ENCODE results near the gene COX19. TPM values are rescaled to one million over a fixed set of nuclear protein-coding genes. Genes with fewer than 3 reads are reported as not detected.

COX19 gene
- total and polyA plus RNA-seq, 2 donors from 2014 or later = 4.8 to 14.7 TPM

GRCh38 chr7:972676-973309, 2.6 kb downstream of the COX19 start:
- Histone ChIP-seq H3K36me3 (ENCODE audit: control insufficient read depth in 2 of 3, insufficient read depth in 3 of 3, low read length in 3 of 3) (peaks cover 3 to 26% (median 9%) of the 10 kb centered on the region in 3 donors), H3K27ac (ENCODE audit: low read depth in 2 of 2, low read length in 2 of 2) (no peak overlapping the region), H3K27me3 (ENCODE audit: control insufficient read depth, insufficient read depth, low read length) (no peaks in the 10 kb centered on the region)

GRCh38 chr7:972110-972509, 3.2 kb downstream of the COX19 start:
- Histone ChIP-seq H3K9me3 (ENCODE audit: control insufficient read depth in 2 of 3, insufficient read depth in 1 of 3, low read length in 3 of 3) (no peaks in the 10 kb centered on the region), H3K9ac (ENCODE audit: low read length in 3 of 3) (no peak overlapping the region), H3K4me1 (ENCODE audit: control insufficient read depth in 2 of 3, insufficient read depth in 2 of 3, low read depth in 1 of 3, low read length in 3 of 3) (peaks cover 0 to 21% (median 11%) of the 10 kb centered on the region in 3 donors), H3K36me3 (ENCODE audit: control insufficient read depth in 2 of 3, insufficient read depth in 3 of 3, low read length in 3 of 3) (peaks cover 3 to 30% (median 10%) of the 10 kb centered on the region in 3 donors), H3K4me3 (ENCODE audit: low read length in 3 of 3) (no peak overlapping the region), H3K27me3 (ENCODE audit: control insufficient read depth, insufficient read depth, low read length) (no peaks in the 10 kb centered on the region), H3K27ac (ENCODE audit: low read depth in 2 of 2, low read length in 2 of 2) (no peak overlapping the region)
- DNase-seq (no peak), FAIRE-seq (no peak)
- no peak for TF ChIP-seq CTCF (IDR thresholded peaks at IDR 0.05; ENCODE audit: borderline replicate concordance, extremely low read depth, insufficient read depth)
- intact Hi-C loops (cut with DNase I) = no loop called here

More at GRCh38 chr7:972676-973309, 2.6 kb downstream of the COX19 start:
- Histone ChIP-seq H3K4me1 (ENCODE audit: control insufficient read depth in 2 of 3, insufficient read depth in 2 of 3, low read depth in 1 of 3, low read length in 3 of 3) (peaks cover 0 to 24% (median 11%) of the 10 kb centered on the region in 3 donors), H3K9me3 (ENCODE audit: control insufficient read depth in 2 of 3, insufficient read depth in 1 of 3, low read length in 3 of 3) (no peaks in the 10 kb centered on the region), H3K9ac (ENCODE audit: low read length in 3 of 3) (peak overlapping the region in 1 of 3 donors; percentile 26), H3K4me3 (ENCODE audit: low read length in 3 of 3) (no peak overlapping the region)
- no peak for FAIRE-seq
- no peak for TF ChIP-seq CTCF (IDR thresholded peaks at IDR 0.05; ENCODE audit: borderline replicate concordance, extremely low read depth, insufficient read depth)
- intact Hi-C loops (cut with DNase I) = no loop called here
- DNase-seq = no peak

- Histone ChIP-seq H3K27ac (ENCODE audit: low read depth in 2 of 2, low read length in 2 of 2) (no peak overlapping the region), H3K4me3 (ENCODE audit: low read length in 3 of 3) (no peak overlapping the region), H3K4me1 (ENCODE audit: control insufficient read depth in 2 of 3, insufficient read depth in 2 of 3, low read depth in 1 of 3, low read length in 3 of 3) (peaks cover 0 to 16% (median 11%) of the 10 kb centered on the region in 3 donors), H3K9me3 (ENCODE audit: control insufficient read depth in 2 of 3, insufficient read depth in 1 of 3, low read length in 3 of 3) (no peaks in the 10 kb centered on the region), H3K36me3 (ENCODE audit: control insufficient read depth in 2 of 3, insufficient read depth in 3 of 3, low read length in 3 of 3) (peaks cover 3 to 30% (median 13%) of the 10 kb centered on the region in 3 donors), H3K9ac (ENCODE audit: low read length in 3 of 3) (no peak overlapping the region), H3K27me3 (ENCODE audit: control insufficient read depth, insufficient read depth, low read length) (no peaks in the 10 kb centered on the region)
- TF ChIP-seq CTCF (IDR thresholded peaks at IDR 0.05; ENCODE audit: borderline replicate concordance, extremely low read depth, insufficient read depth) = no peak
- FAIRE-seq = no peak
- DNase-seq = no peak
- intact Hi-C loops (cut with DNase I) = no loop called here
Observed at GRCh38 chr7:970744-971143, 4.6 kb downstream of the COX19 start.

All from kidney (tissue), 14 donors.